HepG2 (cell line): ENCODE data around the gene SYPL2. TPM values are rescaled to one million over a fixed set of nuclear protein-coding genes. Genes with fewer than 3 reads are reported as not detected.

Source experiments
- ATF1 ChIP-seq: IDR thresholded peaks from 2 replicates; pipeline ENCODE4 v1.6.1; 2016; ENCODE audit warnings: mild to moderate bottlenecking, control low read depth
- DMAP1 ChIP-seq: IDR thresholded peaks from 2 replicates; pipeline ENCODE4 v1.6.1; 2016
- ELF3 ChIP-seq: IDR thresholded peaks from 2 replicates; pipeline ENCODE4 v1.6.1; 2016; ENCODE audit warnings: missing genetic modification reagents, missing compliant biosample characterization
- FOXM1 ChIP-seq: sonication (generic); formaldehyde crosslinking; IDR thresholded peaks from 2 replicates; pipeline ENCODE4 v1.5.0; 2020; ENCODE audit warnings: missing genetic modification reagents
- HDAC1 ChIP-seq: sonication (generic); formaldehyde crosslinking; IDR thresholded peaks from 2 replicates; pipeline ENCODE4 v1.5.1; 2020; ENCODE audit warnings: mild to moderate bottlenecking, missing genetic modification reagents
- KLF13 ChIP-seq: sonication (generic); formaldehyde crosslinking; IDR thresholded peaks from 2 replicates; pipeline ENCODE4 v1.4.0; 2020; ENCODE audit warnings: mild to moderate bottlenecking, missing genetic modification reagents
- PITX1 ChIP-seq: sonication (generic); formaldehyde crosslinking; IDR thresholded peaks from 2 replicates; pipeline ENCODE4 v1.5.1; 2020; ENCODE audit warnings: mild to moderate bottlenecking, missing genetic modification reagents
- PRPF4 ChIP-seq: fragments of 200-400 bp; formaldehyde crosslinking; IDR thresholded peaks from 2 replicates; pipeline ENCODE4 v1.6.1; 2016; ENCODE audit warnings: low read length, low read depth; ENCODE audit not compliant: poor library complexity, severe bottlenecking
- RNF2 ChIP-seq: fragments of 450-650 bp; conservative IDR thresholded peaks from 2 replicates; pipeline ENCODE4 v1.6.1; 2016; ENCODE audit warnings: low read depth
- TARDBP ChIP-seq: sonication (generic); formaldehyde crosslinking; IDR thresholded peaks from 2 replicates; pipeline ENCODE4 v1.8.0; 2022; ENCODE audit warnings: mild to moderate bottlenecking, missing genetic modification reagents
- TCF12 ChIP-seq, 2 experiments: fragments of 450-650 bp in 1 of 2; sonication (generic) in 1 of 2; formaldehyde crosslinking in 1 of 2; IDR thresholded peaks; 2 replicates each; pipeline versions ENCODE4 v1.6.1 to v1.8.0; 2017 to 2022; ENCODE audit warnings: antibody characterized with exemption in 1 of 2, mild to moderate bottlenecking in 1 of 2, missing genetic modification reagents in 1 of 2, moderate library complexity in 1 of 2
- THAP11 ChIP-seq: IDR thresholded peaks from 2 replicates; pipeline ENCODE4 v1.6.1; 2016; ENCODE audit warnings: missing biosample characterization, missing genetic modification reagents
- XRCC5 ChIP-seq: fragments of 200-400 bp; formaldehyde crosslinking; optimal IDR thresholded peaks from 2 replicates; pipeline ENCODE3; 2017; ENCODE audit warnings: mild to moderate bottlenecking, low read length
- ZBTB3 ChIP-seq: sonication (generic); formaldehyde crosslinking; IDR thresholded peaks from 2 replicates; pipeline ENCODE4 v1.4.0; 2020; ENCODE audit warnings: low read depth, mild to moderate bottlenecking, moderate library complexity, missing genetic modification reagents, borderline replicate concordance
- ZC3H4 ChIP-seq: sonication (generic); formaldehyde crosslinking; IDR thresholded peaks from 2 replicates; pipeline ENCODE4 v1.4.0; 2020; ENCODE audit warnings: missing genetic modification reagents, borderline replicate concordance
- ZFP90 ChIP-seq: sonication (generic); formaldehyde crosslinking; IDR thresholded peaks from 2 replicates; pipeline ENCODE4 v1.8.0; 2022; ENCODE audit warnings: missing genetic modification reagents, mild to moderate bottlenecking, inconsistent platforms, borderline replicate concordance
- ZNF121 ChIP-seq: sonication (generic); formaldehyde crosslinking; IDR thresholded peaks from 2 replicates; pipeline ENCODE4 v1.5.0; 2020; ENCODE audit warnings: mild to moderate bottlenecking, missing genetic modification reagents
- ZNF317 ChIP-seq: sonication (generic); formaldehyde crosslinking; IDR thresholded peaks from 2 replicates; pipeline ENCODE4 v1.5.0; 2020; ENCODE audit warnings: mild to moderate bottlenecking, missing genetic modification reagents
- ZNF326 ChIP-seq: sonication (generic); formaldehyde crosslinking; IDR thresholded peaks from 2 replicates; pipeline ENCODE4 v1.4.0; 2020; ENCODE audit warnings: missing genetic modification reagents, borderline replicate concordance
- ZNF331 ChIP-seq: sonication (generic); formaldehyde crosslinking; IDR thresholded peaks from 2 replicates; pipeline ENCODE4 v1.4.0; 2020; ENCODE audit warnings: missing genetic modification reagents
- ZNF34 ChIP-seq: sonication (generic); formaldehyde crosslinking; IDR thresholded peaks from 2 replicates; pipeline ENCODE4 v1.4.0; 2020; ENCODE audit warnings: mild to moderate bottlenecking, missing genetic modification reagents, borderline replicate concordance
- ZNF660 ChIP-seq: sonication (generic); formaldehyde crosslinking; IDR thresholded peaks from 2 replicates; pipeline ENCODE4 v1.5.1; 2020; ENCODE audit warnings: mild to moderate bottlenecking, low read depth, missing genetic modification reagents, borderline replicate concordance
- ZNF670 ChIP-seq: sonication (generic); formaldehyde crosslinking; IDR thresholded peaks from 2 replicates; pipeline ENCODE4 v1.8.0; 2022; ENCODE audit warnings: mild to moderate bottlenecking, missing genetic modification reagents, borderline replicate concordance
- polyA plus RNA-seq, 8 experiments: library from polyadenylated mRNA; depleted of rRNA in 3 of 8; stranded (reverse) in 7 of 8; unstranded in 1 of 8; fragments of >200 nt; fragmentation: Illumina TruSeq in 4 of 8; extraction: Trizol in 4 of 8; gene quantifications; 2 replicates each; pipeline versions ENCODE4 v1.2.1 to v1.2.3, GENCODE V29; 2011 to 2016; ENCODE audit warnings: low read depth in 4 of 8, missing spikeins in 1 of 8, mixed read lengths in 1 of 8; ENCODE audit not compliant: insufficient read depth in 1 of 8
- total RNA-seq, 5 experiments: library from RNA; depleted of rRNA; stranded (reverse); fragments of >200 nt; fragmentation: Illumina TruSeq; extraction: Trizol; gene quantifications; 2 replicates each; pipeline ENCODE4 v1.2.3, GENCODE V29; 2016; ENCODE audit warnings: low read depth in 1 of 5
- TF ChIP-seq, protein P1 (sequence below): conservative IDR thresholded peaks from 2 replicates; pipeline ENCODE4 v1.6.1; 2018; ENCODE audit warnings: missing genetic modification reagents
- TF ChIP-seq, protein P2 (sequence below): sonication (generic); formaldehyde crosslinking; IDR thresholded peaks from 2 replicates; pipeline ENCODE4 v1.4.0; 2020; ENCODE audit warnings: missing genetic modification reagents, borderline replicate concordance
- TF ChIP-seq, protein P3 (sequence below): IDR thresholded peaks from 2 replicates; pipeline ENCODE4 v1.6.1; 2016; ENCODE audit warnings: low read depth
- TF ChIP-seq, protein P4 (sequence below): sonication (generic); formaldehyde crosslinking; IDR thresholded peaks from 2 replicates; pipeline ENCODE4 v1.8.1; 2023; ENCODE audit warnings: missing genetic modification reagents, mild to moderate bottlenecking, borderline replicate concordance
- TF ChIP-seq, protein P5 (sequence below): sonication (generic); formaldehyde crosslinking; IDR thresholded peaks from 2 replicates; pipeline ENCODE4 v1.8.1; 2023; ENCODE audit warnings: mild to moderate bottlenecking, missing genetic modification reagents, borderline replicate concordance

SYPL2 gene
- total and polyA plus RNA-seq, 2 of the 13 experiments (the other 11 are each of a cell fraction or from before 2014, with no cell fraction given), result 0.17 to 0.24 TPM

DNA sequence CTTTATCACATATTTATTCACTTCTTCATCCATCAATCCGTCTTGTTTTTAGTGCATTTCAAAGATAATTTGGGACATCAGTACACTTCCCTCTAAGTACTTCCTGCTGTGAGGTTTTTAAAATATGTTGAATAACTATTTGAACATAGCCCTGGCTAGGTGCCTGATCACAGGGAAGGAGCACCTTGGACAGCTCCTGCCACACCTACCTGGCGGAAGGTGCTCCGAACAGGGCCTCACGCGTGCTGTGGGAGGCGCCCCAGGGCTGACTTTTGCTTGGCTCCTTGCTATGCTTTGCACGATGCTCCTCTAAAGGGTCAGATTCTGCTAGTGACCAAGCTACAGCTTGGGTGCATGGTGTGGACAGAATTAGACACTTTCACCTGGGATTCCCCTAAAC lies 12.5 kb downstream of the SYPL2 start (continued):
- TF ChIP-seq TCF12 (IDR thresholded peaks at IDR 0.05) (no peak), TCF12 (CRISPR knock-in tag; IDR thresholded peaks at IDR 0.05) (no peak), XRCC5 (no peak), ZC3H4 (no peak), TARDBP (CRISPR knock-in tag) (no peak), KLF13 (CRISPR knock-in tag) (no peak), THAP11 (CRISPR knock-in tag) (peak; percentile 43; the same call in 1 of the 2 replicates), ZNF670 (CRISPR knock-in tag) (no peak), RNF2 (no peak), ATF1 (CRISPR knock-in tag) (no peak), ZNF34 (CRISPR knock-in tag) (no peak), ZNF317 (CRISPR knock-in tag) (no peak), ZBTB3 (CRISPR knock-in tag) (no peak), ZNF660 (no peak), ZNF326 (no peak), HDAC1 (no peak), PRPF4 (no peak), ZNF331 (CRISPR knock-in tag) (peak; percentile 29; the same call in 1 of the 2 replicates), ELF3 (CRISPR knock-in tag) (peak; percentile 20; the same call in 1 of the 2 replicates), PITX1 (CRISPR knock-in tag) (no peak), ZFP90 (CRISPR knock-in tag) (no peak), DMAP1 (no peak), FOXM1 (CRISPR knock-in tag) (no peak), ZNF121 (no peak)
- TF ChIP-seq, protein P1, sequence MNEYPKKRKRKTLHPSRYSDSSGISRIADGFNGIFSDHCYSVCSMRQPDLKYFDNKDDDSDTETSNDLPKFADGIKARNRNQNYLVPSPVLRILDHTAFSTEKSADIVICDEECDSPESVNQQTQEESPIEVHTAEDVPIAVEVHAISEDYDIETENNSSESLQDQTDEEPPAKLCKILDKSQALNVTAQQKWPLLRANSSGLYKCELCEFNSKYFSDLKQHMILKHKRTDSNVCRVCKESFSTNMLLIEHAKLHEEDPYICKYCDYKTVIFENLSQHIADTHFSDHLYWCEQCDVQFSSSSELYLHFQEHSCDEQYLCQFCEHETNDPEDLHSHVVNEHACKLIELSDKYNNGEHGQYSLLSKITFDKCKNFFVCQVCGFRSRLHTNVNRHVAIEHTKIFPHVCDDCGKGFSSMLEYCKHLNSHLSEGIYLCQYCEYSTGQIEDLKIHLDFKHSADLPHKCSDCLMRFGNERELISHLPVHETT (CRISPR knock-in tag), result no peak
- TF ChIP-seq, protein P2, sequence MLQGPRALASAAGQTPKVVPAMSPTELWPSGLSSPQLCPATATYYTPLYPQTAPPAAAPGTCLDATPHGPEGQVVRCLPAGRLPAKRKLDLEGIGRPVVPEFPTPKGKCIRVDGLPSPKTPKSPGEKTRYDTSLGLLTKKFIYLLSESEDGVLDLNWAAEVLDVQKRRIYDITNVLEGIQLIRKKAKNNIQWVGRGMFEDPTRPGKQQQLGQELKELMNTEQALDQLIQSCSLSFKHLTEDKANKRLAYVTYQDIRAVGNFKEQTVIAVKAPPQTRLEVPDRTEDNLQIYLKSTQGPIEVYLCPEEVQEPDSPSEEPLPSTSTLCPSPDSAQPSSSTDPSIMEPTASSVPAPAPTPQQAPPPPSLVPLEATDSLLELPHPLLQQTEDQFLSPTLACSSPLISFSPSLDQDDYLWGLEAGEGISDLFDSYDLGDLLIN (CRISPR knock-in tag), result no peak
- TF ChIP-seq, protein P3, sequence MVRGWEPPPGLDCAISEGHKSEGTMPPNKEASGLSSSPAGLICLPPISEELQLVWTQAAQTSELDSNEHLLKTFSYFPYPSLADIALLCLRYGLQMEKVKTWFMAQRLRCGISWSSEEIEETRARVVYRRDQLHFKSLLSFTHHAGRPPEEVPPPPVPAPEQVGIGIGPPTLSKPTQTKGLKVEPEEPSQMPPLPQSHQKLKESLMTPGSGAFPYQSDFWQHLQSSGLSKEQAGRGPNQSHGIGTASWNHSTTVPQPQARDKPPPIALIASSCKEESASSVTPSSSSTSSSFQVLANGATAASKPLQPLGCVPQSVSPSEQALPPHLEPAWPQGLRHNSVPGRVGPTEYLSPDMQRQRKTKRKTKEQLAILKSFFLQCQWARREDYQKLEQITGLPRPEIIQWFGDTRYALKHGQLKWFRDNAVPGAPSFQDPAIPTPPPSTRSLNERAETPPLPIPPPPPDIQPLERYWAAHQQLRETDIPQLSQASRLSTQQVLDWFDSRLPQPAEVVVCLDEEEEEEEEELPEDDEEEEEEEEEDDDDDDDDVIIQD (CRISPR knock-in tag), result no peak
- TF ChIP-seq, protein P4, sequence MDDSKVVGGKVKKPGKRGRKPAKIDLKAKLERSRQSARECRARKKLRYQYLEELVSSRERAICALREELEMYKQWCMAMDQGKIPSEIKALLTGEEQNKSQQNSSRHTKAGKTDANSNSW, result no peak
- TF ChIP-seq, protein P5, sequence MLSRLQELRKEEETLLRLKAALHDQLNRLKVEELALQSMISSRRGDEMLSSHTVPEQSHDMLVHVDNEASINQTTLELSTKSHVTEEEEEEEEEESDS (CRISPR knock-in tag), result no peak
